ENCODE results near the gene FYN. TPM values are rescaled to one million over a fixed set of nuclear protein-coding genes. Genes with fewer than 3 reads are reported as not detected.
A peak's percentile ranks its signal among the peaks of the same experiment; 100 is the strongest.

Gene FYN
- total and polyA plus RNA-seq, 10 of the 15 experiments (the other 5 are each of a cell fraction or from before 2014, with no cell fraction given), result 51.4 to 247 (median 138) TPM

DNA sequence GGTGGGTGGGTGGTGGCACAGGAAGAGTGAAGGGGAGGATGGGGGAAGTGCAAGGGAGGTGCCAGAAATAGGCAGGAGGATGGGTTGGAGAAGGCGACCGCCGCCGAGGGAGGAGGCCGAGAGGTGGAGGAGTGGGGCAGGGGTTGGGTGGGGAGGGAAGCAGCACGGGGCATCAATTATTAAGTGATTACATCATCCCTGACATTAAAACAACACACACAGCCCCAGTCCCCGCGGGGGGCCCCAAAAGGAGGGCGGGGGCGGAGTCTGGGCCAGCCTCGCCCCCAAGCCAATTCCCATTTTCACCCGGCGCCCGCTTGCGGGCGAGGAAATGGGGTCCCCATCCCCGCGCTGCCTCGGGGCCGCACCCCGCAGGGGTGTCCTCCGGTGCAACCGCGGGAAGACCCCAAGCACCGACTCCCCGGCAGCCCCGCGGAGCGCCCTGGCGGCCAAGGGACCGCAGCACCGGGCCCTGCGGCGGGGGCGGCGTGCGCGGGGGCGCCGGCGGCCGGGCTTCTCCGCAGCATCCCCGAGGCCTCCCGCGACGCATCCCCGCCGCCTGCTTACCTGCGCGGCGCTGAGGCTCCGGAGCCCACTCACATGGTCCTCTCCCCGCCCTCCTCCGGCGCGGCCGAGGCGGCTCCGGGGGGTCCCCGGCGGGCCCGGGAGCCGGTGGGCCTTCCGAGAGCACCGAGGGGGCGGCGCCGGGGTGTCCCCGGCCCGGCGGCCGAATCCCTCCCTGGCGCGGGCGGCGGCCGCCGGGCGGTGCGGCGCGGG, 663 bp downstream of the FYN start (continued):
- TF ChIP-seq, protein P1, sequence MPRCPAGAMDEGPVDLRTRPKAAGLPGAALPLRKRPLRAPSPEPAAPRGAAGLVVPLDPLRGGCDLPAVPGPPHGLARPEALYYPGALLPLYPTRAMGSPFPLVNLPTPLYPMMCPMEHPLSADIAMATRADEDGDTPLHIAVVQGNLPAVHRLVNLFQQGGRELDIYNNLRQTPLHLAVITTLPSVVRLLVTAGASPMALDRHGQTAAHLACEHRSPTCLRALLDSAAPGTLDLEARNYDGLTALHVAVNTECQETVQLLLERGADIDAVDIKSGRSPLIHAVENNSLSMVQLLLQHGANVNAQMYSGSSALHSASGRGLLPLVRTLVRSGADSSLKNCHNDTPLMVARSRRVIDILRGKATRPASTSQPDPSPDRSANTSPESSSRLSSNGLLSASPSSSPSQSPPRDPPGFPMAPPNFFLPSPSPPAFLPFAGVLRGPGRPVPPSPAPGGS (IDR thresholded peaks at IDR 0.05; ENCODE audit: borderline replicate concordance, insufficient read depth, low read depth, low read length, poor library complexity, severe bottlenecking), result no peak
- TF ChIP-seq, protein P2, sequence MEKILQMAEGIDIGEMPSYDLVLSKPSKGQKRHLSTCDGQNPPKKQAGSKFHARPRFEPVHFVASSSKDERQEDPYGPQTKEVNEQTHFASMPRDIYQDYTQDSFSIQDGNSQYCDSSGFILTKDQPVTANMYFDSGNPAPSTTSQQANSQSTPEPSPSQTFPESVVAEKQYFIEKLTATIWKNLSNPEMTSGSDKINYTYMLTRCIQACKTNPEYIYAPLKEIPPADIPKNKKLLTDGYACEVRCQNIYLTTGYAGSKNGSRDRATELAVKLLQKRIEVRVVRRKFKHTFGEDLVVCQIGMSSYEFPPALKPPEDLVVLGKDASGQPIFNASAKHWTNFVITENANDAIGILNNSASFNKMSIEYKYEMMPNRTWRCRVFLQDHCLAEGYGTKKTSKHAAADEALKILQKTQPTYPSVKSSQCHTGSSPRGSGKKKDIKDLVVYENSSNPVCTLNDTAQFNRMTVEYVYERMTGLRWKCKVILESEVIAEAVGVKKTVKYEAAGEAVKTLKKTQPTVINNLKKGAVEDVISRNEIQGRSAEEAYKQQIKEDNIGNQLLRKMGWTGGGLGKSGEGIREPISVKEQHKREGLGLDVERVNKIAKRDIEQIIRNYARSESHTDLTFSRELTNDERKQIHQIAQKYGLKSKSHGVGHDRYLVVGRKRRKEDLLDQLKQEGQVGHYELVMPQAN (conservative IDR thresholded peaks at IDR 0.05), result peak; percentile 75
- TF ChIP-seq, protein P3, sequence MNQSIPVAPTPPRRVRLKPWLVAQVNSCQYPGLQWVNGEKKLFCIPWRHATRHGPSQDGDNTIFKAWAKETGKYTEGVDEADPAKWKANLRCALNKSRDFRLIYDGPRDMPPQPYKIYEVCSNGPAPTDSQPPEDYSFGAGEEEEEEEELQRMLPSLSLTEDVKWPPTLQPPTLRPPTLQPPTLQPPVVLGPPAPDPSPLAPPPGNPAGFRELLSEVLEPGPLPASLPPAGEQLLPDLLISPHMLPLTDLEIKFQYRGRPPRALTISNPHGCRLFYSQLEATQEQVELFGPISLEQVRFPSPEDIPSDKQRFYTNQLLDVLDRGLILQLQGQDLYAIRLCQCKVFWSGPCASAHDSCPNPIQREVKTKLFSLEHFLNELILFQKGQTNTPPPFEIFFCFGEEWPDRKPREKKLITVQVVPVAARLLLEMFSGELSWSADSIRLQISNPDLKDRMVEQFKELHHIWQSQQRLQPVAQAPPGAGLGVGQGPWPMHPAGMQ (IDR thresholded peaks at IDR 0.05; ENCODE audit: borderline replicate concordance), result no peak
- TF ChIP-seq PAX5 (IDR thresholded peaks at IDR 0.05; ENCODE audit: borderline replicate concordance, low read depth, low read length) (no peak), SMARCA5 (IDR thresholded peaks at IDR 0.05) (peak; percentile 68; the same call in 1 of the 2 replicates), YY1 (IDR thresholded peaks at IDR 0.05; ENCODE audit: low read depth, low read length) (no peak), SREBF2 (IDR thresholded peaks at IDR 0.05; ENCODE audit: low read length) (no peak), CBFB (IDR thresholded peaks at IDR 0.05; ENCODE audit: low read depth) (no peak)
- TF ChIP-seq, protein P4, sequence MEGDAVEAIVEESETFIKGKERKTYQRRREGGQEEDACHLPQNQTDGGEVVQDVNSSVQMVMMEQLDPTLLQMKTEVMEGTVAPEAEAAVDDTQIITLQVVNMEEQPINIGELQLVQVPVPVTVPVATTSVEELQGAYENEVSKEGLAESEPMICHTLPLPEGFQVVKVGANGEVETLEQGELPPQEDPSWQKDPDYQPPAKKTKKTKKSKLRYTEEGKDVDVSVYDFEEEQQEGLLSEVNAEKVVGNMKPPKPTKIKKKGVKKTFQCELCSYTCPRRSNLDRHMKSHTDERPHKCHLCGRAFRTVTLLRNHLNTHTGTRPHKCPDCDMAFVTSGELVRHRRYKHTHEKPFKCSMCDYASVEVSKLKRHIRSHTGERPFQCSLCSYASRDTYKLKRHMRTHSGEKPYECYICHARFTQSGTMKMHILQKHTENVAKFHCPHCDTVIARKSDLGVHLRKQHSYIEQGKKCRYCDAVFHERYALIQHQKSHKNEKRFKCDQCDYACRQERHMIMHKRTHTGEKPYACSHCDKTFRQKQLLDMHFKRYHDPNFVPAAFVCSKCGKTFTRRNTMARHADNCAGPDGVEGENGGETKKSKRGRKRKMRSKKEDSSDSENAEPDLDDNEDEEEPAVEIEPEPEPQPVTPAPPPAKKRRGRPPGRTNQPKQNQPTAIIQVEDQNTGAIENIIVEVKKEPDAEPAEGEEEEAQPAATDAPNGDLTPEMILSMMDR (IDR thresholded peaks at IDR 0.05 in 2 of 3, conservative IDR thresholded peaks at IDR 0.05 in 1 of 3; ENCODE audit: control insufficient read depth in 2 of 3, extremely low read depth in 1 of 3, insufficient read depth in 1 of 3, low read depth in 3 of 3, low read length in 3 of 3), result peak in 1 of 3 experiments; percentile 4; a peak in 1 of 6 replicates
- TF ChIP-seq, protein P5, sequence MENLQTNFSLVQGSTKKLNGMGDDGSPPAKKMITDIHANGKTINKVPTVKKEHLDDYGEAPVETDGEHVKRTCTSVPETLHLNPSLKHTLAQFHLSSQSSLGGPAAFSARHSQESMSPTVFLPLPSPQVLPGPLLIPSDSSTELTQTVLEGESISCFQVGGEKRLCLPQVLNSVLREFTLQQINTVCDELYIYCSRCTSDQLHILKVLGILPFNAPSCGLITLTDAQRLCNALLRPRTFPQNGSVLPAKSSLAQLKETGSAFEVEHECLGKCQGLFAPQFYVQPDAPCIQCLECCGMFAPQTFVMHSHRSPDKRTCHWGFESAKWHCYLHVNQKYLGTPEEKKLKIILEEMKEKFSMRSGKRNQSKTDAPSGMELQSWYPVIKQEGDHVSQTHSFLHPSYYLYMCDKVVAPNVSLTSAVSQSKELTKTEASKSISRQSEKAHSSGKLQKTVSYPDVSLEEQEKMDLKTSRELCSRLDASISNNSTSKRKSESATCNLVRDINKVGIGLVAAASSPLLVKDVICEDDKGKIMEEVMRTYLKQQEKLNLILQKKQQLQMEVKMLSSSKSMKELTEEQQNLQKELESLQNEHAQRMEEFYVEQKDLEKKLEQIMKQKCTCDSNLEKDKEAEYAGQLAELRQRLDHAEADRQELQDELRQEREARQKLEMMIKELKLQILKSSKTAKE (IDR thresholded peaks at IDR 0.05; ENCODE audit: low read depth, poor library complexity, severe bottlenecking), result no peak
